Erythroblast (primary cell): ENCODE data around the gene SYTL2.

Experiments
- GATA1 ChIP-seq: IDR thresholded peaks from 2 replicates; pipeline ENCODE4 v1.6.1; 2011; ENCODE audit warnings: low read depth, mild to moderate bottlenecking, control low read depth, low read length, moderate library complexity
- POLR2A ChIP-seq: IDR thresholded peaks from 2 replicates; pipeline ENCODE4 v1.6.1; 2011; ENCODE audit warnings: mild to moderate bottlenecking, low read length

DNA sequence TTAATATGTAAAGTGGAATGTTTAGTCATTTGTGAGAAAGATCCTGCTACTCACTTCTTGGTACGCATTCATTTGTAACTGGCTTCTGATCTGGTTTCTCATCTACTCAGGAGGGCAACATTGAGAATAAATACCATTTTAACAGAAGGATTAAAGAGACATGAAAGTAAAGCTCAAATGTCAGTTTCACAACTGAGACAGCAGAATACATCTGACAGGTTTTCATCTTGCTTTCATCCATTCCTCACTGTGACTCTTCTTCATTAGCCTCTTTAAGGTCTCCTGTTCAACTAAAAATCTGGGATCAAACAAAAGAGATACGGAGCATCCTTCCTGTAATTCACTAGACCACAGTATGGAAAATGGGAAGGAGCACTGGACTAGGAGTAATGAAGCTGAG, 93.5 kb downstream of the SYTL2 start:
- TF ChIP-seq POLR2A (no peak), GATA1 (no peak)
